Mesenchymal stem cell (in vitro differentiated cells and primary cell): ENCODE data around the gene JMJD8.
A peak's percentile ranks its signal among the peaks of the same experiment; 100 is the strongest.

Experiments used
- DNase-seq: peaks from one replicate; pipeline ENCODE4 v3.0.0-alpha.2; 2013
- H2AFZ ChIP-seq: one replicate; pipeline ENCODE4 v1.6.1; 2013; ENCODE audit warnings: low read depth, mild to moderate bottlenecking, control low read depth, inconsistent platforms, low read length, moderate library complexity
- H2AK5ac ChIP-seq: 2 replicates; pipeline ENCODE4 v1.6.1; 2013; ENCODE audit warnings: low read length, moderate library complexity, mild to moderate bottlenecking, inconsistent platforms; ENCODE audit not compliant: severe bottlenecking
- H2BK120ac ChIP-seq: one replicate; pipeline ENCODE4 v1.6.1; 2013; ENCODE audit warnings: low read depth, mild to moderate bottlenecking, inconsistent platforms, low read length, moderate library complexity
- H2BK12ac ChIP-seq, 2 experiments: one replicate each; pipeline ENCODE4 v1.6.1; 2013; ENCODE audit warnings: inconsistent platforms in 2 of 2, low read length in 2 of 2, mild to moderate bottlenecking in 2 of 2, moderate library complexity in 2 of 2, control low read depth in 1 of 2
- H2BK15ac ChIP-seq: one replicate; pipeline ENCODE4 v1.6.1; 2013; ENCODE audit warnings: mild to moderate bottlenecking, low read depth, inconsistent platforms; ENCODE audit not compliant: poor library complexity, severe bottlenecking
- H2BK5ac ChIP-seq: 2 replicates; pipeline ENCODE4 v1.6.1; 2013; ENCODE audit warnings: low read depth, mild to moderate bottlenecking, low read length, control low read depth, inconsistent platforms; ENCODE audit not compliant: poor library complexity, severe bottlenecking
- H3K14ac ChIP-seq, 2 experiments: one replicate each; pipeline ENCODE4 v1.6.1; 2013; ENCODE audit warnings: inconsistent platforms in 2 of 2, low read length in 2 of 2, control low read depth in 1 of 2, mild to moderate bottlenecking in 1 of 2, moderate library complexity in 1 of 2
- H3K18ac ChIP-seq, 2 experiments: one replicate each; pipeline ENCODE4 v1.6.1; 2013; ENCODE audit warnings: inconsistent platforms in 2 of 2, low read length in 2 of 2, control low read depth in 1 of 2, low read depth in 1 of 2, mild to moderate bottlenecking in 1 of 2
- H3K23ac ChIP-seq, 2 experiments: one replicate each; pipeline ENCODE4 v1.6.1; 2013; ENCODE audit warnings: inconsistent platforms in 2 of 2, low read length in 2 of 2, mild to moderate bottlenecking in 2 of 2, moderate library complexity in 2 of 2, control low read depth in 1 of 2
- H3K27ac ChIP-seq: 2 replicates; pipeline ENCODE4 v1.5.1; 2013; ENCODE audit warnings: mild to moderate bottlenecking, moderate library complexity, low read length, control low read depth, inconsistent platforms; ENCODE audit not compliant: poor library complexity, severe bottlenecking
- H3K27me3 ChIP-seq, 2 experiments: 2 replicates each; pipeline versions ENCODE4 v1.6.1 to v1.7.0; 2013; ENCODE audit warnings: low read length in 2 of 2, mild to moderate bottlenecking in 2 of 2, moderate library complexity in 2 of 2, control low read depth in 1 of 2, inconsistent platforms in 1 of 2; ENCODE audit not compliant: control insufficient read depth in 1 of 2, insufficient read depth in 1 of 2
- H3K36me3 ChIP-seq, 2 experiments: 2 replicates each; pipeline versions ENCODE4 v1.6.1 to v1.7.0; 2013; ENCODE audit warnings: low read length in 2 of 2, control low read depth in 1 of 2, inconsistent platforms in 1 of 2, low read depth in 1 of 2, mild to moderate bottlenecking in 1 of 2; ENCODE audit not compliant: insufficient read depth in 2 of 2, control insufficient read depth in 1 of 2
- H3K4ac ChIP-seq, 2 experiments: one replicate each; pipeline ENCODE4 v1.6.1; 2013; ENCODE audit warnings: inconsistent platforms in 2 of 2, low read length in 2 of 2, mild to moderate bottlenecking in 2 of 2, moderate library complexity in 2 of 2, control low read depth in 1 of 2, low read depth in 1 of 2
- H3K4me1 ChIP-seq: 2 replicates; pipeline ENCODE4 v1.6.1; 2013; ENCODE audit warnings: low read depth, low read length, control low read depth; ENCODE audit not compliant: control insufficient read depth, insufficient read depth
- H3K4me2 ChIP-seq: 2 replicates; pipeline ENCODE4 v1.6.1; 2013; ENCODE audit warnings: low read length, mild to moderate bottlenecking, inconsistent platforms; ENCODE audit not compliant: poor library complexity, severe bottlenecking
- H3K4me3 ChIP-seq, 2 experiments: 2 replicates each; pipeline versions ENCODE4 v1.5.1 to v1.7.0; 2013; ENCODE audit warnings: low read length in 2 of 2, mild to moderate bottlenecking in 2 of 2, control low read depth in 1 of 2, low read depth in 1 of 2; ENCODE audit not compliant: insufficient read depth in 1 of 2
- H3K79me1 ChIP-seq: replicated peaks from 2 replicates; pipeline ENCODE4 v1.6.1; 2013; ENCODE audit warnings: mild to moderate bottlenecking, control low read depth, low read length, inconsistent platforms; ENCODE audit not compliant: poor library complexity, severe bottlenecking
- H3K9ac ChIP-seq: 2 replicates; pipeline ENCODE4 v1.7.0; 2013; ENCODE audit warnings: mild to moderate bottlenecking, low read length, moderate library complexity
- H3K9me3 ChIP-seq: 2 replicates; pipeline ENCODE4 v1.7.0; 2013; ENCODE audit warnings: mild to moderate bottlenecking, low read length; ENCODE audit not compliant: control insufficient read depth
- H4K8ac ChIP-seq: one replicate; pipeline ENCODE4 v1.6.1; 2013; ENCODE audit warnings: inconsistent platforms, mild to moderate bottlenecking, low read length, moderate library complexity
- H4K91ac ChIP-seq: one replicate; pipeline ENCODE4 v1.6.1; 2013; ENCODE audit warnings: mild to moderate bottlenecking, low read length, inconsistent platforms
- WGBS: methylation state at CpG from one replicate; pipeline ENCODE4 v1.1.7; 2013; ENCODE audit warnings: mixed read lengths; 5-methylcytosine and 5-hydroxymethylcytosine counted together

JMJD8 gene

GRCh38 chr16:728131-728889, 44.2 kb upstream of the JMJD8 start:
- Histone ChIP-seq H3K27me3 (peaks cover 0 to 19% of the 10 kb centered on the region in 2 experiments), H3K4me2 (peak overlapping the region; percentile 93), H3K9me3 (no peaks in the 10 kb centered on the region), H4K8ac (peak overlapping the region; percentile 31), H3K4me1 (peaks cover 38% of the 10 kb centered on the region), H2BK5ac (no peak overlapping the region), H2BK12ac (peak overlapping the region in 1 of 2 experiments; percentile 27), H3K27ac (no peak overlapping the region), H2BK120ac (peak overlapping the region; percentile 44), H3K79me1 (no peaks in the 10 kb centered on the region), H3K14ac (peak overlapping the region in 1 of 2 experiments; percentile 94), H3K18ac (peak overlapping the region; percentile 40 to 98), H3K23ac (peak overlapping the region in 1 of 2 experiments; percentile 94), H3K4me3 (peak overlapping the region; percentile 56 to 82), H3K9ac (peak overlapping the region; percentile 22), H3K4ac (peak overlapping the region in 1 of 2 experiments; percentile 78), H2BK15ac (peak overlapping the region; percentile 34), H4K91ac (peak overlapping the region; percentile 93), H3K36me3 (peaks cover 12 to 49% of the 10 kb centered on the region in 2 experiments), H2AK5ac (no peak overlapping the region), H2AFZ (peak overlapping the region; percentile 68)
- 1% methylated on average over 45 of the region's 80 CpGs for WGBS
- DNase-seq = peak; percentile 89

GRCh38 chr16:727291-727977, 43.3 kb upstream of the JMJD8 start:
- Histone ChIP-seq H3K79me1 (no peaks in the 10 kb centered on the region), H3K9ac (peak overlapping the region; percentile 84), H2AFZ (peak overlapping the region; percentile 51), H3K18ac (peak overlapping the region; percentile 71 to 98), H2BK120ac (peak overlapping the region; percentile 44), H3K4me3 (peak overlapping the region; percentile 56 to 82), H3K14ac (peak overlapping the region in 1 of 2 experiments; percentile 92), H2BK15ac (peak overlapping the region; percentile 55), H3K4me1 (peaks cover 38% of the 10 kb centered on the region), H2AK5ac (no peak overlapping the region), H4K91ac (peak overlapping the region; percentile 67), H3K36me3 (peaks cover 6 to 49% of the 10 kb centered on the region in 2 experiments), H3K23ac (peak overlapping the region in 1 of 2 experiments; percentile 63), H3K4me2 (peak overlapping the region; percentile 93), H3K27ac (no peak overlapping the region), H2BK12ac (peak overlapping the region in 1 of 2 experiments; percentile 83), H3K27me3 (peaks cover 0 to 19% of the 10 kb centered on the region in 2 experiments), H4K8ac (peak overlapping the region; percentile 47), H2BK5ac (no peak overlapping the region), H3K9me3 (no peaks in the 10 kb centered on the region), H3K4ac (peak overlapping the region; percentile 19 to 95)
- WGBS = 2% methylated on average over 53 of the region's 61 CpGs
- DNase-seq = no peak

- Histone ChIP-seq H4K91ac (peak within 1 kb of the TSS; percentile 67), H3K9me3 (no peaks in the 10 kb centered on the region), H2BK120ac (peak within 1 kb of the TSS; percentile 68), H3K27ac (no peak within 1 kb of the TSS), H3K4ac (peak within 1 kb of the TSS; percentile 70 to 95), H2BK15ac (peak within 1 kb of the TSS; percentile 57), H3K4me1 (peaks cover 45% of the 10 kb centered on the region), H2AK5ac (no peak within 1 kb of the TSS), H3K14ac (peak within 1 kb of the TSS in 1 of 2 experiments; percentile 92), H2BK12ac (peak within 1 kb of the TSS in 1 of 2 experiments; percentile 90), H4K8ac (peak within 1 kb of the TSS; percentile 47), H3K9ac (peak within 1 kb of the TSS; percentile 84), H3K36me3 (peaks cover 3 to 49% of the 10 kb centered on the region in 2 experiments), H3K4me2 (peak within 1 kb of the TSS; percentile 93), H3K27me3 (peaks cover 0 to 19% of the 10 kb centered on the region in 2 experiments), H3K23ac (peak within 1 kb of the TSS in 1 of 2 experiments; percentile 63), H3K79me1 (peaks cover 2% of the 10 kb centered on the region), H3K18ac (peak within 1 kb of the TSS; percentile 71 to 98), H2AFZ (peak within 1 kb of the TSS; percentile 51), H3K4me3 (peak within 1 kb of the TSS; percentile 56 to 82), H2BK5ac (no peak within 1 kb of the TSS)
- 5% methylated on average over 50 of the region's 88 CpGs for WGBS
- peak; percentile 59 for DNase-seq
Measured at GRCh38 chr16:726438-727290, 42.5 kb upstream of the JMJD8 start, which contains the start of the genes CCDC78 and HAGHL. CCDC78 (minus strand) TSS chr16:726443; CDS start chr16:726367, 76 bp downstream. HAGHL (plus strand) TSS chr16:727106; CDS start chr16:727510, 404 bp downstream.
